Endothelial cell of umbilical vein (primary cell): Measurements from ENCODE around the gene PCDH15. TPM values are rescaled to one million over a fixed set of nuclear protein-coding genes. Genes with fewer than 3 reads are reported as not detected.

ENCODE experiments used
- BruUV-seq: library from RNA; stranded (reverse); fragments of 400-500 nt; replicated peaks from 2 replicates; lab custom pipeline; 2021; lab: Mats Ljungman, UMichigan
- CTCF ChIA-PET: fragments of 300-600, 350-600 bp; sonication (Branson Sonifier 250); formaldehyde crosslinking; loops from one replicate; lab custom pipeline; 2021; ENCODE audit warnings: antibody characterized with exemption, inconsistent platforms; lab: Charles Lee
- POLR2A ChIA-PET: fragments of 300-600, 350-600 bp; sonication (Branson Sonifier 250); formaldehyde crosslinking; loops from one replicate; lab custom pipeline; 2021; ENCODE audit warnings: antibody characterized with exemption, inconsistent platforms; lab: Charles Lee
- DNase-seq: peaks from one replicate; pipeline ENCODE4 v3.0.0-alpha.2; 2011; ENCODE audit warnings: low read depth, low spot score
- FAIRE-seq: peaks from 2 replicates; lab custom pipeline; 2011; peaks lifted over from hg19 to GRCh38; lab: Jason Lieb, UNC
- H2AFZ ChIP-seq: 2 replicates; pipeline ENCODE4 v1.6.0; 2012; ENCODE audit warnings: low read depth, low read length, control low read depth, inconsistent platforms
- H3K27ac ChIP-seq: 2 replicates; pipeline ENCODE4 v1.5.1; 2011; ENCODE audit warnings: low read depth, mild to moderate bottlenecking, control low read depth, low read length, moderate library complexity; ENCODE audit not compliant: insufficient read depth
- H3K27me3 ChIP-seq, 2 experiments: 2 replicates each; pipeline versions ENCODE4 v1.6.0 to v1.6.1; 2011; ENCODE audit warnings: low read length in 2 of 2, mixed read lengths in 1 of 2; ENCODE audit not compliant: control insufficient read depth in 2 of 2, insufficient read depth in 2 of 2
- H3K36me3 ChIP-seq, 2 experiments: 2 replicates in 1 of 2; 3 replicates in 1 of 2; pipeline ENCODE4 v1.5.1; 2011; ENCODE audit warnings: low read length in 2 of 2, mild to moderate bottlenecking in 1 of 2, moderate library complexity in 1 of 2; ENCODE audit not compliant: control insufficient read depth in 2 of 2, insufficient read depth in 2 of 2; ENCODE audit errors: extremely low read depth in 1 of 2
- H3K4me1 ChIP-seq: 3 replicates; pipeline ENCODE4 v1.5.1; 2011; ENCODE audit warnings: mild to moderate bottlenecking, low read length; ENCODE audit not compliant: control insufficient read depth, insufficient read depth; ENCODE audit errors: extremely low read depth
- H3K4me2 ChIP-seq: 2 replicates; pipeline ENCODE4 v1.6.1; 2011; ENCODE audit warnings: low read length, control low read depth, mixed read lengths; ENCODE audit not compliant: insufficient read depth
- H3K4me3 ChIP-seq, 3 experiments: fragments of 200-600 bp in 1 of 3; sonication (generic), shearing (Covaris generic) in 1 of 3; replicated peaks in 1 of 3; 2 replicates each; pipeline ENCODE4 v1.5.1; 2011 to 2016; ENCODE audit warnings: control low read depth in 3 of 3, low read length in 3 of 3, mild to moderate bottlenecking in 2 of 3, inconsistent platforms in 1 of 3, low read depth in 1 of 3, moderate library complexity in 1 of 3; ENCODE audit not compliant: insufficient read depth in 1 of 3
- H3K79me2 ChIP-seq: 2 replicates; pipeline ENCODE4 v1.6.0; 2012; ENCODE audit warnings: low read length, inconsistent platforms; ENCODE audit not compliant: control insufficient read depth, insufficient read depth
- H3K9ac ChIP-seq: replicated peaks from 2 replicates; pipeline ENCODE3; 2011; ENCODE audit warnings: low read length, control low read depth; ENCODE audit not compliant: insufficient read depth; ENCODE audit errors: extremely low read depth
- H3K9me1 ChIP-seq: replicated peaks from 3 replicates; pipeline ENCODE4 v1.6.0; 2011; ENCODE audit warnings: mild to moderate bottlenecking, low read length; ENCODE audit not compliant: control insufficient read depth, insufficient read depth; ENCODE audit errors: extremely low read depth
- H3K9me3 ChIP-seq: replicated peaks from 2 replicates; pipeline ENCODE4 v1.5.1; 2012; ENCODE audit warnings: low read length, inconsistent platforms; ENCODE audit not compliant: control insufficient read depth, insufficient read depth
- H4K20me1 ChIP-seq: replicated peaks from 2 replicates; pipeline ENCODE3; 2011; ENCODE audit warnings: mild to moderate bottlenecking, low read length; ENCODE audit not compliant: control insufficient read depth, insufficient read depth; ENCODE audit errors: extremely low read depth
- CTCF ChIP-seq, 2 donors: IDR thresholded peaks; 1 replicate in 1 of 2; 2 replicates in 1 of 2; pipeline ENCODE4 v1.5.1; 2011; ENCODE audit warnings: low read length in 2 of 2, mild to moderate bottlenecking in 2 of 2, moderate library complexity in 2 of 2, control low read depth in 1 of 2, inconsistent platforms in 1 of 2, low read depth in 1 of 2; ENCODE audit not compliant: insufficient read depth in 1 of 2; ENCODE audit errors: extremely low read depth in 1 of 2
- EZH2 ChIP-seq: IDR thresholded peaks from 2 replicates; pipeline ENCODE4 v1.6.1; 2012; ENCODE audit warnings: borderline replicate concordance, low read depth, mild to moderate bottlenecking, moderate library complexity, low read length, inconsistent platforms; ENCODE audit not compliant: severe bottlenecking
- FOS ChIP-seq: IDR thresholded peaks from 2 replicates; pipeline ENCODE4 v1.6.1; 2011; ENCODE audit warnings: mild to moderate bottlenecking, low read length, moderate library complexity, borderline replicate concordance; ENCODE audit not compliant: insufficient read depth
- GATA2 ChIP-seq: IDR thresholded peaks from 2 replicates; pipeline ENCODE4 v1.7.0; 2011; ENCODE audit warnings: low read depth, mild to moderate bottlenecking, moderate library complexity, mixed read lengths, low read length; ENCODE audit not compliant: insufficient read length, insufficient read depth
- JUN ChIP-seq: IDR thresholded peaks from 2 replicates; pipeline ENCODE4 v1.6.1; 2011; ENCODE audit warnings: borderline replicate concordance, low read depth; ENCODE audit not compliant: insufficient read length, insufficient read depth
- MAX ChIP-seq: IDR thresholded peaks from 2 replicates; pipeline ENCODE4 v1.6.1; 2011; ENCODE audit not compliant: insufficient read depth, insufficient read length
- MYC ChIP-seq: IDR thresholded peaks from one replicate; pipeline ENCODE4 v1.6.1; 2011; ENCODE audit warnings: mild to moderate bottlenecking, low read depth, low read length
- POLR2A ChIP-seq: IDR thresholded peaks from 2 replicates; pipeline ENCODE4 v1.6.1; 2012; ENCODE audit warnings: low read depth, mild to moderate bottlenecking, control low read depth, low read length
- POLR2AphosphoS5 ChIP-seq: IDR thresholded peaks from 2 replicates; pipeline ENCODE4 v1.6.1; 2012; ENCODE audit warnings: low read depth, mild to moderate bottlenecking, control low read depth, low read length, moderate library complexity; ENCODE audit not compliant: insufficient read depth
- dilution Hi-C: fragments of 300-500 bp; cut with MboI; formaldehyde crosslinking; loops from one replicate; pipeline ENCODE4 v1.15.0; 2019; ENCODE audit warnings: low sequenced_read_pairs; ENCODE audit not compliant: extremely low pct_ligation_motif_present
- intact Hi-C: fragments of 100-400 bp; cut with micrococcal nuclease; formaldehyde crosslinking; loops from one replicate; pipeline ENCODE4 v1.10.0; 2022
- polyA plus RNA-seq, 4 experiments: library from polyadenylated mRNA; depleted of rRNA in 3 of 4; stranded (reverse) in 3 of 4; unstranded in 1 of 4; fragments of >200 nt; gene quantifications; 2 replicates each; pipeline versions ENCODE4 v1.2.1 to v1.2.3, GENCODE V29; 2011 to 2012; ENCODE audit warnings: missing spikeins in 1 of 4
- total RNA-seq: library from RNA; stranded (reverse); gene quantifications from 2 replicates; pipeline ENCODE4 v1.2.3, GENCODE V29; 2021

PCDH15 gene
- total and polyA plus RNA-seq, 2 donors (not counting 3 experiments of a cell fraction or from before 2014, with no cell fraction given): 0.04 TPM; not detected in 1

GRCh38 chr10:54067361-54067760 lies 733.7 kb downstream of the PCDH15 start:
- FAIRE-seq (no peak), DNase-seq (no peak)
- H3K27me3 ChIP-seq: no peaks in the 10 kb centered on the region
- H2AFZ ChIP-seq: no peak overlapping the region
- TF ChIP-seq MAX: no peak
- TF ChIP-seq MYC: no peak
- no peak for TF ChIP-seq EZH2
- no peak for TF ChIP-seq JUN
- no peak for TF ChIP-seq GATA2
- no peak for TF ChIP-seq POLR2AphosphoS5
- TF ChIP-seq POLR2A: no peak
- TF ChIP-seq FOS: no peak
- no peak for TF ChIP-seq CTCF (IDR thresholded peaks at IDR 0.05; ENCODE audit: extremely low read depth in 1 of 2, insufficient read depth in 1 of 2, low read depth in 1 of 2, low read length in 2 of 2)
- dilution Hi-C loops: no loop called here
- no peak overlapping the region for H3K9ac ChIP-seq
- CTCF ChIA-PET: no interaction called here
- H3K4me1 ChIP-seq: no peaks in the 10 kb centered on the region
- H3K79me2 ChIP-seq: no peaks in the 10 kb centered on the region
- H4K20me1 ChIP-seq: no peaks in the 10 kb centered on the region
- no peaks in the 10 kb centered on the region for H3K9me1 ChIP-seq
- POLR2A ChIA-PET: no interaction called here
- H3K36me3 ChIP-seq: no peaks in the 10 kb centered on the region
- no TSS peak for BruUV-seq
- intact Hi-C loops: no loop called here
- H3K4me3 ChIP-seq: no peak overlapping the region
- no peak overlapping the region for H3K27ac ChIP-seq
- no peak overlapping the region for H3K4me2 ChIP-seq
- H3K9me3 ChIP-seq: no peaks in the 10 kb centered on the region
